Kidney glomerular epithelial cell (primary cell): ENCODE data around the gene SLC31A1.

Source experiments
- DNase-seq: peaks from one replicate; lab custom pipeline; 2025; lab: John Stamatoyannopoulos, UW

Gene SLC31A1

GRCh38 chr9:113306566-113306965 is 85.2 kb downstream of the SLC31A1 start:
- no peak for DNase-seq

- DNase-seq: peak; percentile 39
These were observed 86.1 kb downstream of the SLC31A1 start for GRCh38 chr9:113307396-113307975.

- peak; percentile 15 for DNase-seq
These were observed 88.0 kb downstream of the SLC31A1 start for GRCh38 chr9:113309204-113309813.

- no peak for DNase-seq
These were observed 89.2 kb downstream of the SLC31A1 start for GRCh38 chr9:113310538-113310937.

GRCh38 chr9:113311961-113312360 is 90.6 kb downstream of the SLC31A1 start:
- no peak for DNase-seq

GRCh38 chr9:113313261-113313660 is 91.9 kb downstream of the SLC31A1 start:
- DNase-seq: no peak
